Activated naive CD8-positive, alpha-beta T cell treated with anti-CD3 and anti-CD28 coated beads, Interleukin-2, amount 50 U/mL, for 24 hours (primary cell): ENCODE measurements around the gene AOPEP.
"Not testable (repeated sequence)": the region's sequence is repeated elsewhere in the genome, so short reads cannot be mapped to it uniquely, and the experiment has no call there.

Experiments used
- ATAC-seq: fragments of 150-1000 bp; cut with Tn5 transposase; one replicate; pipeline ENCODE4 v1.10.0; 2021
- DNase-seq: peaks from one replicate; pipeline ENCODE4 v3.0.0; 2021
- H3K27ac Mint-ChIP-seq: one replicate; pipeline ENCODE4 v1.8.0; 2021; ENCODE audit warnings: mild to moderate bottlenecking, mixed read lengths
- H3K27me3 Mint-ChIP-seq: one replicate; pipeline ENCODE4 v1.8.0; 2021; ENCODE audit warnings: mixed read lengths
- H3K36me3 Mint-ChIP-seq: one replicate; pipeline ENCODE4 v1.8.0; 2021; ENCODE audit warnings: low read depth, mixed read lengths
- H3K4me1 Mint-ChIP-seq: one replicate; pipeline ENCODE4 v1.8.0; 2021; ENCODE audit warnings: mixed read lengths
- H3K4me3 Mint-ChIP-seq: one replicate; pipeline ENCODE4 v1.8.0; 2021; ENCODE audit warnings: mild to moderate bottlenecking, moderate library complexity, mixed read lengths
- H3K9me3 Mint-ChIP-seq: one replicate; pipeline ENCODE4 v1.8.0; 2021; ENCODE audit warnings: mixed read lengths

The AOPEP gene

GRCh38 chr9:94830071-94830604 is 103.6 kb downstream of the AOPEP start:
- H3K27me3 Mint-ChIP-seq, H3K4me1 Mint-ChIP-seq, H3K4me3 Mint-ChIP-seq, DNase-seq, H3K27ac Mint-ChIP-seq, ATAC-seq: not testable (repeated sequence)
- H3K36me3 Mint-ChIP-seq = peaks cover 13% of the 10 kb centered on the region
- H3K9me3 Mint-ChIP-seq = peaks cover 14% of the 10 kb centered on the region

DNA sequence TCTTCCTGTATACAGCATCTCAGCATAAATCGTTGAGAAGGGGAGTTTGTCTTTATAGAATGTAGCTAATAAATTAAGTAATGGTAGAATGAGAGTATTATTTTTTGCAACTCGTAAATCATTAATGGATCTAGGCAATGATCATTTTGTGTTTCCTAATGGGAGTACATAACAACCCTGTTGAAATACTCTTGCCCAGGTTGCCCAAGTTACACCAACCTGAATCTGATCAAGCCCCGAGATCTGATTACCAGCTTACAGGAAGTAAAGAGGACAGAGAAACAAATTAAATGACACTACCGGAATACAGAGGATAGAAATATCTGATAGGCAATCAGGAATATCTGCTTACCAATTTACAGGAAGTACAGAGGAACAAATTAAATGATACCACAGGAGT is 107.3 kb downstream of the AOPEP start:
- Mint-ChIP-seq H3K27me3 (no peaks in the 10 kb centered on the region), H3K4me3 (no peak overlapping the region), H3K27ac (no peak overlapping the region), H3K9me3 (peaks cover 20% of the 10 kb centered on the region), H3K4me1 (peaks cover 4% of the 10 kb centered on the region), H3K36me3 (peaks cover 9% of the 10 kb centered on the region)
- no peak for ATAC-seq
- no peak for DNase-seq

GRCh38 chr9:94837404-94837803 is 110.9 kb downstream of the AOPEP start:
- Mint-ChIP-seq H3K36me3 (peaks cover 20% of the 10 kb centered on the region), H3K9me3 (peaks cover 20% of the 10 kb centered on the region), H3K27me3 (no peaks in the 10 kb centered on the region), H3K4me1 (peaks cover 23% of the 10 kb centered on the region), H3K4me3 (no peak overlapping the region), H3K27ac (no peak overlapping the region)
- DNase-seq (no peak), ATAC-seq (no peak)

DNA sequence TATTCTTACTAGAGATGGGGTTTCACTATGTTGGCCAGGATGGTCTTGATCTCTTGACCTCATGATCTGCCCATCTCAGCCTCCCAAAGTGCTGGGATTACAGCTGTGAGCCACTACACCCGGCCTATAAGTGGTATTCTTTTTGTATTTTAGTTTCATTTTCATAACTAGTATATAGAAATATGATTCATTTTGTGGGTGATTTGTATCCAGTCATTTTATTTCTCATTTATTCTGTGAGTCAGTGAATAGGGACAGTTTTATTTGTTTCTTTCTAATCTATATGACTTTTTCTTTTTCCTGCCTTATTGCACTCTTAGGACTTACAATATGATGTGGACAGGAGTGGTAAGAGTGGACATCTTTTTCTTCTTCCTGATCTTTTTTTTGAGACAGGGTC is 112.9 kb downstream of the AOPEP start:
- Mint-ChIP-seq H3K36me3 (peaks cover 20% of the 10 kb centered on the region), H3K27me3 (no peaks in the 10 kb centered on the region), H3K27ac (peak overlapping the region; percentile 56), H3K4me3 (no peak overlapping the region), H3K4me1 (peaks cover 30% of the 10 kb centered on the region), H3K9me3 (peaks cover 20% of the 10 kb centered on the region)
- ATAC-seq = peak; percentile 95
- no peak for DNase-seq

GRCh38 chr9:94840738-94841137 is 114.2 kb downstream of the AOPEP start:
- Mint-ChIP-seq H3K9me3 (peaks cover 20% of the 10 kb centered on the region), H3K27ac (no peak overlapping the region), H3K27me3 (no peaks in the 10 kb centered on the region), H3K36me3 (peaks cover 21% of the 10 kb centered on the region), H3K4me1 (peaks cover 27% of the 10 kb centered on the region), H3K4me3 (no peak overlapping the region)
- DNase-seq (no peak), ATAC-seq (no peak)

GRCh38 chr9:94843134-94843533 is 116.6 kb downstream of the AOPEP start:
- no peak for ATAC-seq
- H3K4me1 Mint-ChIP-seq = peaks cover 40% of the 10 kb centered on the region
- peaks cover 23% of the 10 kb centered on the region for H3K36me3 Mint-ChIP-seq
- no peaks in the 10 kb centered on the region for H3K27me3 Mint-ChIP-seq
- no peak overlapping the region for H3K4me3 Mint-ChIP-seq
- no peak overlapping the region for H3K27ac Mint-ChIP-seq
- peaks cover 18% of the 10 kb centered on the region for H3K9me3 Mint-ChIP-seq
- DNase-seq = no peak

DNA sequence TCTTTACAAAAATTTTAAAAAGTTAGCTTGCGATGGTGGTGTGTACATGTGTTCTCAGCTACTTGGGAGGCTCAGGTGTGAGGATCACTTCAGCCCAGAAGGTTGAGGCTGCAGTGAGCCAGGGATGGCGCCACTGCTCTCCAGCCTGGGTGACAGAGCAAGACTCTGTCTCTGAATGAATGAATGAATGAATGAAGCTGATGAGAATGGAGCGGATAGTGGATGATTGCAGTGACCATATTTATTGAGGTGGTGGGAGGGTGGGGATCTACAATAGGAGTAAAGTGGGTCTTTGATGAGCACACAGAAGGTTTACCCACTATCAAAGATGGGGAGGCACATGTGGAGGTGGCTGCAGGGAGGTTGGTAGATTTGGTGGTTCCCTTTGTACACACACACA is 120.2 kb downstream of the AOPEP start:
- Mint-ChIP-seq H3K4me3 (no peak overlapping the region), H3K27ac (no peak overlapping the region)
- no peak for ATAC-seq

GRCh38 chr9:94847486-94847885 is 121.0 kb downstream of the AOPEP start:
- H3K27me3 Mint-ChIP-seq = no peaks in the 10 kb centered on the region
- peaks cover 24% of the 10 kb centered on the region for H3K4me1 Mint-ChIP-seq
- no peaks in the 10 kb centered on the region for H3K9me3 Mint-ChIP-seq
- no peak overlapping the region for H3K4me3 Mint-ChIP-seq
- peaks cover 4% of the 10 kb centered on the region for H3K36me3 Mint-ChIP-seq
- no peak for DNase-seq
- H3K27ac Mint-ChIP-seq = no peak overlapping the region
- ATAC-seq = peak; percentile 43

More for the DNA sequence above, 120.2 kb downstream of the AOPEP start:
- Mint-ChIP-seq H3K4me1 (peaks cover 23% of the 10 kb centered on the region), H3K36me3 (peaks cover 4% of the 10 kb centered on the region), H3K27me3 (no peaks in the 10 kb centered on the region), H3K9me3 (no peaks in the 10 kb centered on the region)
- no peak for DNase-seq

DNA sequence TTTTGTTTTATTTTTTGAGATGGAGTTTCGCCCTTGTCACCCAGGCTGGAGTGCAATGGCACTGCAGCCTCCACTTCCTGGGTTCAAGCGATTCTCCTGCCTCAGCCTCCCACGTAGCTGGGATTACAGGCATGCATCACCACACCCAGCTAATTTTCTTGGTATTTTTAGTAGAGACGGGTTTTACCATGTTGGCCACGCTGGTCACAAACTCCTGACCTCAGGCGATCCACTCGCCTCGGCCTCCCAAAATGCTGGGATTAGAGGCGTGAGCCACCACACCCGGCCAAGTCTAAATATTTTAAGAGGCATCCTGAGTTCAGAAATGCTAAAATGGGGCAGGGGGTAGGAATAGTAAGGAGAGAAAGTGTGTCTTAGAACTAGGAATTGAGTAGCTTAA is 122.3 kb downstream of the AOPEP start:
- H3K36me3 Mint-ChIP-seq, ATAC-seq, H3K27me3 Mint-ChIP-seq, H3K4me3 Mint-ChIP-seq, DNase-seq, H3K9me3 Mint-ChIP-seq, H3K27ac Mint-ChIP-seq: not testable (repeated sequence)
- peaks cover 20% of the 10 kb centered on the region for H3K4me1 Mint-ChIP-seq

DNA sequence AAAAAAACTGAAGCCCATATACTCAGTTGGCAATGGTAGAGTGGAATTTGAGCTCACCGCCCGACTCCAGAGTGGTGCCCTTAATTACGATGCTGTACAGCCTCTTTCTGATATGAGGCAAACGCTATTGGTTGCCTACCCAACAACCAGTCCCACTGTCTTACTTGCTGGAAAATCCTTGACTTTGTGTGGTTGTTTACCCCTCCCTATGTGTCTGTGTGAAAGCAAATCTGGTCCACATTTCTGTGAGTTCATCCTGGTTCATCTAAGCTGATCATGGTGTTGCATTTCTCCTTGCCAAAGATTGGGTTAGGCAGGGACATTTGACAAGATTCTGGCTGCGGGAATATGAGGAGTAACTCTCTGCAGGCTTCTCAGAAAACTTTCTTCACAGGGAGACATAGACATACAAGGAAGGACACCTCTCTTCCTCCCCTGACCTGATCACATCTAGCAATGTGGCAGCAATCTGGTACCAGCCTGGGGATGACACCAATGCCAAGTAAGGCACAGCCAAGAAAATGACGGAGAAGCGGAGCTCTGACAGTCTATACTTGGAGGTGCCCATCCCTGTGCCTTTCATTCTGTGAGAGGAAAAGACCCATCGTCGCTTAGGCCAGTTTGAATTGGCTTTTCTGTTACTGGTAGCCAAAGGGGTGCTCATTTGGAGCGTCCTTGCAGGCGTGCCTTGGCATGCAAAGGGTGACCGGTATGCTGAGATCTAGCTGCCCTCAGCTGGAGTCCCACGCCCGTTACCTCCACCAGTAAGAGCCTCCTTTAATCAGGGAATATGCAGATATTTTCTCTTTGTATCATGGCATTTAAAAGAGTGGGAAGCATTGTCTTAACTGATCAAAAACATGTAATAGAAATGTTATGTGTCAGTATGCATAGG is 124.3 kb downstream of the AOPEP start:
- Mint-ChIP-seq H3K9me3 (no peaks in the 10 kb centered on the region), H3K4me1 (peaks cover 23% of the 10 kb centered on the region), H3K27ac (no peak overlapping the region), H3K4me3 (no peak overlapping the region), H3K27me3 (no peaks in the 10 kb centered on the region), H3K36me3 (peaks cover 3% of the 10 kb centered on the region)
- DNase-seq (no peak), ATAC-seq (no peak)

GRCh38 chr9:94851467-94851866 is 125.0 kb downstream of the AOPEP start:
- Mint-ChIP-seq H3K27ac (no peak overlapping the region), H3K36me3 (peaks cover 3% of the 10 kb centered on the region), H3K9me3 (no peaks in the 10 kb centered on the region), H3K4me1 (peaks cover 20% of the 10 kb centered on the region), H3K4me3 (no peak overlapping the region), H3K27me3 (no peaks in the 10 kb centered on the region)
- no peak for ATAC-seq
- DNase-seq = no peak

DNA sequence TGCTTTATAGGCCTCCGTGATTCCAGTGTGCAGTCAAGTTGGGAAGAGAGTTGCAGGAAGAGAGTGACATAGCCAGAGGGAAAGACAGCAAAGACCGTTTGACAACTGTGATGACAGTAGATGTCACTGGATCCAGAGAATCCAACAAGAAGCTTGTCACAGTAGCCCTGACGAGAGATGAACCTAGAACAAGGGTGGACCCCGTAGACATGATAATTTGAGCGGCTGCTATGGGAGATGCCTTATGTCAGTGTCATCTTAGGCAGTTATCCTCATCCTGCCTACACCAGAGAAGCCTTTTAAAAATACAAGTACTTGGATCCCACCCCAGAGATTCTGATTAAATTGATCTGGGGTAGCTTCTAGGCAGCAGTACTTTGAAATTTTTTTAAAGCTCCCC is 125.4 kb downstream of the AOPEP start:
- no peaks in the 10 kb centered on the region for H3K9me3 Mint-ChIP-seq
- H3K4me3 Mint-ChIP-seq = no peak overlapping the region
- DNase-seq = no peak
- no peak overlapping the region for H3K27ac Mint-ChIP-seq
- H3K27me3 Mint-ChIP-seq = no peaks in the 10 kb centered on the region
- H3K4me1 Mint-ChIP-seq = peaks cover 20% of the 10 kb centered on the region
- peaks cover 3% of the 10 kb centered on the region for H3K36me3 Mint-ChIP-seq
- no peak for ATAC-seq

GRCh38 chr9:94852373-94852772 is 125.9 kb downstream of the AOPEP start:
- Mint-ChIP-seq H3K27me3 (no peaks in the 10 kb centered on the region), H3K36me3 (peaks cover under 1% of the 10 kb centered on the region), H3K4me3 (no peak overlapping the region), H3K9me3 (no peaks in the 10 kb centered on the region), H3K27ac (no peak overlapping the region), H3K4me1 (peaks cover 16% of the 10 kb centered on the region)
- ATAC-seq (no peak), DNase-seq (no peak)

- DNase-seq = no peak
- Mint-ChIP-seq H3K27ac (no peak overlapping the region), H3K4me3 (no peak overlapping the region), H3K4me1 (peaks cover 9% of the 10 kb centered on the region), H3K9me3 (peaks cover 4% of the 10 kb centered on the region), H3K27me3 (no peaks in the 10 kb centered on the region), H3K36me3 (peaks cover 5% of the 10 kb centered on the region)
- no peak for ATAC-seq
Observed at GRCh38 chr9:94853887-94854286, 127.4 kb downstream of the AOPEP start.

- Mint-ChIP-seq H3K36me3 (peaks cover 5% of the 10 kb centered on the region), H3K27ac (no peak overlapping the region), H3K4me3 (no peak overlapping the region), H3K27me3 (no peaks in the 10 kb centered on the region), H3K9me3 (peaks cover 4% of the 10 kb centered on the region), H3K4me1 (peaks cover 26% of the 10 kb centered on the region)
- ATAC-seq (no peak), DNase-seq (no peak)
Observed at GRCh38 chr9:94855903-94856302, 129.4 kb downstream of the AOPEP start.
